CMK (cell line): ENCODE results near the gene LRP1B.
"Not testable (repeated sequence)": the region's sequence is repeated elsewhere in the genome, so short reads cannot be mapped to it uniquely, and the experiment has no call there.

ENCODE experiments used
- DNase-seq: peaks from one replicate; pipeline ENCODE4 v3.0.0-alpha.2; 2010; ENCODE audit warnings: low read depth

The LRP1B gene

DNA sequence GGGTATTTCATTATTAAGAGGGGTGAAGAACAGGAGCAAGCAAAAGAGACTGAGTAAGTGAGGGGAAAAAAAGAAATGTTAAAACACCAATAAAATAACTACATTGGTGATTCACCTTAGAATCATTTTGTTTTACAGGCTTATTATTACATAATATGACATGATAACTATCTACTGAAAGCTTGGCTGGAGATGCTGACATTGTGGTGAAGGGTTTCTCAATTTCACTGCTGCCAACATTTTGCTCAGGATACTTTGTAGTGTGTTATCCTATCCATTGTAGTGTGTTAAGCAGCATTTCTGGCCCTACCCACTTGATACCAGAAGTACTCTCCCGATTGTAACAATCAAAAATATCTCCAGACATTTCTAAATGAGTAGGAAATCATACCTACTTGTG, 1786.0 kb downstream of the LRP1B start:
- no peak for DNase-seq

DNA sequence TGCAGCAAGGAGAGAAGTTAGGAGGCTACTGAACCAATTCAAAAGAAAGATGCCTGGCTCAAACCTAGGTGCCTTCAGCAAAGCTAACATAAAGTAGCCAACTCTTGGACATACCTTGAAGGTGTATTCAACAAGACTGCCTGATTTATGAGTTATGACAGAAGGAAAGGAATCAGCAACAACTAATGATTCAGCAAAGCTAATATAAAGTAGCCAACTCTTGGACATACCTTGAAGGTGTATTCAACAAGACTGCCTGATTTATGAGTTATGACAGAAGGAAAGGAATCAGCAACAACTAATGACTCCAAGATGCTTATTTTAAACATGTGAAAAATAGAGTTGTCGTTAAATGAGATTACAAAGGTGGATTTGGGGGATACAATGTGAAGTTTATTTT, 1786.5 kb downstream of the LRP1B start:
- DNase-seq, result not testable (repeated sequence)

DNA sequence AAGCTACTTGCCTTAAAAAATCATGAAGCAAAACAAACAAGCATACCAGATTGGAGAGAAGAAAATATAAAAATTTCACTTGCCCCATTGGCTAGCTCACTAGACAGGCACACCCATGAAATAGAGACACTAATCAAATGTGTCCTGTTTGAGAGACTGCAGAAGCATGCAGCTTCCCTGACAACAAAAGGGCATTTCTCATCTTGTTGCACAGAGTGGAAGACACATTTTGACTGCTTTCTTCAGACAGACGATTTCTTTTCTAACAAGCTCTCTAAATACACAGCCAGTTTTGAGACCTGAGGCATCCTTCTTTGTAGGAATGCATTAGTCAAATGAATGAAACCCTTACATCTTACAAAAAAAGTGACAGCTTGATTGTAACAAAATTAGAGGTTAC, 1792.0 kb downstream of the LRP1B start:
- no peak for DNase-seq

DNA sequence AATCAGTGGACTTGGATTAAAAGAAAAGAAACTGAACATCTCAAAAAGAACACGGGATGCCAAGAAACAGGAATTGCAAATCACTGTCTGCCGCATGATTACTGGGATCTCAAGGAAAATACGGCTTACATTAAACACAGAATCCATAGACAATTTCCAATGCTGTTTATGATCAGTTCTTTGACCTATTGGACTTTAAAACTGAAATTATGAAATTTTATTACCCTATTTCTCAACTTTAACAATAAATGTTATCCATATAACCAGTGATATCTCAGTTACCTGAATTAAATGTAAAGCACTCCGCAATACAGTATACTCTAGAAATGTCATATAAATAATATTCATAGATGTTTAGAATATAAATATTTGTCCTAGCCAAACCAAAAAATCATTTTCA, 1793.8 kb downstream of the LRP1B start:
- DNase-seq, result no peak

DNA sequence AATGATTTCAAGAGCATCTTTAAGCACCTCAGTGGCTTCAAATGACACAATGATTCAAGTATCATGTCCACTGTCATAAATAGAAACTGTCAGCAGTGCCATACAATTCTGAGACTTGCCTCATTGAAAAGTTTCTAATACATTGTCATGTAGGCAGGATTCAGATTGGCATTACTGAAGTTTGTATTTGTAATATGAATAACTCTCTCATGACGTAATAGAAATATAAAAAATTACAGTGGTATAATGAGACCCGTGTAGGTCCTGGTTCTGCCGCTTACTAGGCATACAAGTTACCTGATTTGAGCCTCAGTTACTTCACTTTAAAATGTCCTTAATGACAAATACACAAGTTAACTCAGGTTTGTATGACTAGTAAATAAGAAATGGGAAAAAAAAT, 1814.5 kb downstream of the LRP1B start:
- DNase-seq, result no peak

DNA sequence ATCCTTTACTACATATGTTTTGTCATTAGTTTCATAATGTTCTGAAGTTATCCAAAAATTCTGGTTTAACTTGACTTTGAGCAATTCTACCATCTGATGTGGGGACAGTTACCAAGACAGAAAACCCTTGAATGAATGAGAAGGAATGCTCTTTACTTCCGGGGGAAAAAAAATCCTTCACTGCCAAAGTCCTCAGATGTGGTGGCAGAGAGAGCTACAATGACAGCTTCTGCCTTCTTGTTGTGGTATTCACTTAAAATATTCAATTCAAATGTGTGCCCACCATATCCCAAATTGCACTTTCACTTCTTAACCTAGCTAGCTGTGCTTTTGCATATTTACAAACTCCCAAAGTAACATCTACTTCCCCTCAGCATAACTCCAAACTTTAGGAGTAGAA, 1818.9 kb downstream of the LRP1B start:
- no peak for DNase-seq

DNA sequence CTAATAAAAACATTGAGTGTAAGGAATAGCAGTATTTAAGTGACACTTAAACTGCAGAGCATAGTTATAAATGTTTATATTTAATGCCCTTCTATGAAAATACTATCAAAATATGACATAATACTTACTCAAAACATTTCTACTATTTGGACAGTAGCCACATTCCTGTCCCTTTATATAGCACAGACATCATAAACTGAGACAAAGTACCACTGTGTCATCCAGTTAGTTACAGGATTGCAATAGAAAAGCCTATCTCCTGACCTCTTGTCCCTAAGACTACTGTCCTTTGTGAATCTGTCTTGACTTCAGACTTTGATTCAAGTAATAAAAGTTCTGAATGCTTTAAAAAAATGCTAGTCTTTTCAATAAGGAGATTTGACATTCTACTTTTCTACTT, 1822.1 kb downstream of the LRP1B start:
- no peak for DNase-seq

DNA sequence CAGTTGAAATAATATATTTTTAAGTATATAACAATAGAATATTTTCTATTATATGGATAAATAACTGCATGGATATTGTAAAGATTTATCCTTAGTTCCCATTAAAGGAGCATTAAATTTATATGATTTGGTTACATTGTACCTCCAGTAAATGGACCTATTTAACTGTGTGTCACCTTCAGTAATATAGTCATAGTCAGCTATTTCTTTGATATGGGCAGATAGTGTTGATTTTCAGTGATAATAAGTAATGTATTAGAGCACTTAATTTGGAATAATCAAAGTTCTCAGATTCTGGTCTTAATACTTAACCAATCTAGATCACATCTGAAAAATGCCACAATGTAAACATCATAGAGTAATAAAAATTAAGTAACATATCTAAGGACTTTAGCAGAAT, 1823.3 kb downstream of the LRP1B start:
- DNase-seq, result no peak

DNA sequence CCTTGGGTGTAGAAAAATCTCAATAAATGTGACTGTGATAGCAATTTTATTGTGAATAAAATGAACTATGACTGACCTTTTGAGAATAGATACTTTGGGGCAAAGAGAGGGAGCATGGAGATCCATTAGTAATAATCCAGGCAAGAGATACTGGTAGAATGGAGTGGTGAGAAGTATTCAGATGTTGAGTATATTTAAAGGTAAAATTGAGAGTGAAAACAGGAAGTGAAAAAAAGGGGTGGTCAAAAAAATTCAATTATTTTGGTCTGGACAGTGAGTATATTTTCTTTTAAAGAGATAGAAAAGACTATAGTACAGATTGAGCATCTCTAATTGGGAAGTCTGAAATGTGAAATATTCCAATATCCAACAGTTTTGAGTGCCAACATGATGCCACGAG, 1835.0 kb downstream of the LRP1B start:
- no peak for DNase-seq

DNA sequence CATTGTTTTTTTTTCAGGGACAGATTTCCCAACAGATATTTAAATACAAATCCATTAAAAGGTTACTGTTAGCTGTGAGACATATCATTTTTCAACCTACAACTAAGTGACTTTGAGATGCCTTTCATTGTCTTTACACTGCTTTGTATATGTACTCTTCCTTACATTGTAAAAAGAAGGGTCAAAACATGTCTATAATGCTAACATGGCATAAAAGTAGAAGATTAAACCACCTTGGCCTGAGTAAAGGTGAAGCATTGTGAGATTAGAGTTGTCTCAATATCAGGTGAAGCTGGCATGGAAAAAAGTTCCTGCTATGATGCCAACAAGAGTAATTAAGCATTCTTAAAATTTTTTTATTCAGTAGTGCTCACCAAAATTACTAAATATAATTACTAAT, 1842.1 kb downstream of the LRP1B start:
- DNase-seq, result no peak

DNA sequence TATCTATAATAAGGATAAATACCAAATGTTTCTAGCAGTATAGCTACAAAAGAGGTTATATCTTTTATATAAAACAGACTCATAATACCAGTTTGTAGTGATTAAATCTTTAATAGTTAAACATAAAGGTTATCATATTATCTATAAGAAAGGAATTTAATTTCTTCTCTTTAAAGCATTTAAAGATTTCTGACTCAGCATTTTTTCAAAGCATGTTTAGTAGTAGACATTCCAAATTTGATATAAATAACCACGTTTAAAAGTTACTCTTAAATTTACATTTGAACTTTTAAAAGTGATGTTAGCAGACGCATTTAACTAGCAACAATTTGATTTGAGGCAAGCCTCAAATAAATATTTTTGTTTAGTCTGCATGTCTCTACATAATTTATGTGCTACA, 1842.6 kb downstream of the LRP1B start:
- DNase-seq, result no peak

DNA sequence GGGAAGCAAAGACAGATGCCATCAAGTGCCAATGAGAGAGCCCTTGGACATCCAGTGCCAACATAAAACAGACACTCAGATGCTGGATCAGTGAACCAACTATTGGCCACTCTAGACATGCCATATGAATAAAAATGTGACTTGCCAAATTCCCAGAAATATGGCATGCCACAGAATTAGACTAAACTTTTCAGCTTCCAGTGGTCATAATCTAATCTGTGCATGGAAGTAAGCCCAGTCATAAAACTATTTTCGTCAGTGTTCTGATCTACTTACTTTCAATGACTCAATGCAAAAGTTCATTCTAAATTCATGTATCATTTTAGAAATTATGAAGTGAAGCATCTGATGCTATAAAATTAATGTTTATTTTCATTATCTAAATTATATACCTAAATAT, 1844.4 kb downstream of the LRP1B start:
- no peak for DNase-seq

DNA sequence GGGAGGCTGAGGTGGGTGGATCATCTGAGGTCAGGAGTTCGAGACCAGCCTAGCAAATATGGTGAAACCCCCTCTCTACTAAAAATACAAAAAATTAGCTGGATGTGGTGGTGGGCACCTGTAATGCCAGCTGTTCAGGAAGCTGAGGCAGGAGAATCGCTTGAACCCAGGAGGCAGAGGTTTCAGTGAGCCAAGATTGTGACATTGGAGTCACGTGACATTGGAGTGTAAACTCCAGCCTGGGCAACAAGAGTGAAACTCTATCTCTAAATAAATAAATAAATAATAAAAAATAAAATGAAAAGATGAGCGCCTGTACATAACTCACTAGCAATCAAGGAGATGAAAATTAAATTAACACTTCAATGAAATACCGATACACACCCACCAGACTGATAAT, 1853.5 kb downstream of the LRP1B start:
- not testable (repeated sequence) for DNase-seq

DNA sequence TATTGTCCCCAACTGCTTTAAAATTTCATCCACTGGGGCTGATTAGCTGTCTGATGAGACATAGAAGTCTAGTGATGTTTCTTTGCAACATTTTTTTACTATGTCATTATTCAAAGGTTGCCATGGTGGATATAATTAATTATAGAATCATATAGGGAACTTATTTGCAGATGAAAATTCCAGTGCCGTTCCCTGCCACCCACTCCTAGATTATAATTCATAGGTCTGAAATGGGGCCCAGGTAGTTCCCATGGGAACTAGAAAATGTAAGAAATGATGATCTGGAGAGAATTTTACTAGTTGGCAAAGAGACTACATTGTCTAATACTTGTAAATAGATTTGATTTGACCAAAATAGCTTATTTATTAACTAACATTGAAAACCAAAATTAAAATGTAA, 1854.2 kb downstream of the LRP1B start:
- DNase-seq, result no peak

DNA sequence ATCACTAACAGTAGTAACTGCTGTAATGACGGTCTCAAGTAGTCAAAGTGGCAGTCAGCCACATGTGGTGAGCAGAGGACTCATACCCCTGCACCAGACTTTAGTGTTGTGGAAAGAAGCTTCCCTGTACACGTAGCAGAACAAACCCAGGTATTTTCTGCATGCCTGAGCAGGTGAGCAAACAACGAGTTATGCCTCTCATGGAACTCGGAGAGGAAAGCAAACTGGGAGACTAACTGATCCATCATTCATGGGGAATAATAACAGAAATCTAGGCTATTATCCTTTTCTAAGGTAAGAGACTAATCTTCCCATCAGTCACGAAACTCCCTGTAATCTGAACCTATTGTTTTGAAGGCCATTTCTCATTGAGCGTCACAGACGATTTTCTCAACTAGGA, 1855.4 kb downstream of the LRP1B start:
- DNase-seq, result no peak

DNA sequence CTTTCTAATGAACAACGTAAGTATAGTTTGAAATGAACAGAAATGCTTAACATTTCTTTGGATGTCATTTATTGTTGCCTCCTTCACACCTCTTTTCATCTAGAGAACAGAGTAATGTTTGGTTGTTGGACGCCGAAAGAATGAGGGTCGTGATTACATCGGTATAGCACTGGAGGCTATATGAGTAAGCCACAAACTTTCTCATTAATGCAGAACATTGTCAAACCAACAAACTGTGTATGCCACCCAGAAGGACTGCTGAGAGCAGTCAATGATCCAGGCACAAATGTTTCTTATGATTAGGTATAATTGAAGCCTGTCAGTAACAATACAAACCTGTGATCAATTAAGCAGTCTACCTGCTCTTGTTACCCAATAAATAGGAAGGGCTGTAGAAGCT, 1855.9 kb downstream of the LRP1B start:
- DNase-seq, result no peak

DNA sequence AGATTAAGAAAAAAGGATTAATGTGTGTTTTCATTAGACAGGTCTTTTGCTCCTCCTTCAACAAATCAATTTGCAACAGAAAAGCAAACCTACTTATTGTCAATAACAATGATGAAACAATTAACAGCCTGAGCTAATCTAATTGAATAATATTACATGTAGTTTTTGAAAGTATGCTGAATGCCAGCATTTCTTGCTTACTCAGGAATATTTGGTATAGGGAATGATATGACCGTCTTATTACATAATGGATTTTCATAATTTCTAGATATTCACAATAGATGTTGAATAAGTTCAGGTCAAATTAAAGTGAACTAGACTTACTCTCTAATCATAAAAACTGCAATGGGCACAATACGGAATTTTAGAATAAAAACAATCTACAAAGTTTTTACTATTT, 1856.9 kb downstream of the LRP1B start:
- DNase-seq, result no peak

DNA sequence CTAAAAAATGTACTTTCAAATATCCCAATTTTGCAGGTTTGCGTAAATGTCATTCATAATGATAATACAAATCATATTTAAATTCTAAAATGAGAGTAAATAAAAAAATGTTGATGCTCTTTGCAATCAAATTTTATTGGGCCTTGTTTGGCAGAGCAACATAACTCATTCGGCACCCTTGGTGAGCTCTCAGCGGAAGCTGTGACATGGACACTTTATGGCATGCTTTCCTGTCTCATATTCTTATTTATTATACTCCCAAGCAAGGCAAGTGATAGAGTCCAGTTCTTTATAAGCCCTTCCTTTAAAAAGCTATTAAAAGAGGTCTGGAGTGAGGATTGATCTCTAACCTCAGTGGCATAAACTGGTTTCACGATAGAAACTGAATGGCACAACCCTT, 1857.4 kb downstream of the LRP1B start:
- no peak for DNase-seq

DNA sequence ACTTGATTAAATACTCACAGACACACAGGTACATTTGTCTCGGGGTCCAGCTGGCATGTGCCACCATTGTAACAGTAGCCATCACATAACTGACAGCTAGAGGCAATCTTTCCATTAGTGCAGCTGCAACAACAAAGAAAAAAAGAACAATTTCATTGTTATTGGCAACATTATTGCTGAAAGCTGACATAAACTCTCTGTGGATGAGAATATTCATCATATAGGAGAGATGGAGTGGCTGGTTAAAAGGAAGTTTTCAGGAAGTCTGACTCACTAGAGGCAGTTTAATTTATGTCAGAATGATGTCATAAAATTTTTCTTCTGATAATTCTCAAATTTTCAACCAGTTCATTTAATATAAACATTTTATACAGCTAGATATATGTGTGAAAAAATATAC, 1860.6 kb downstream of the LRP1B start:
- DNase-seq, result no peak

DNA sequence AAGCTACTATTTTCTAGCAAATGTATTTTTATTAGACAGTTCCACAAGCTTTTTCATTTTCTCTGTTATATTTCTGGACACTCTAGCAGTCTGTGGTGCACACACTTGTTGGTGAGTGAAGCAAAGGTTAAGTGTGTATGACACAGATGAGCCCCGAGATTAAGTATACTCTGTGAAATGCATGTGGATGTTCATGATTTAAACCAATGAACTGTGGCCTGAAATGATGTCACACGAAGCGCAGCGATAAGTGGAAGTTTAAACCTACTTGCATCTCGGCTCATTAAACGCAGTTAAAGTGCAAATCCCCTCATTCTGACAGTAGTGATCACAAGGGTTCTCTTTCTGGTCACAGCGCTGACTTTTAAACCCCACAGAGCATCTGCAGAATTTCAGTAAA, 1861.8 kb downstream of the LRP1B start:
- DNase-seq, result no peak

DNA sequence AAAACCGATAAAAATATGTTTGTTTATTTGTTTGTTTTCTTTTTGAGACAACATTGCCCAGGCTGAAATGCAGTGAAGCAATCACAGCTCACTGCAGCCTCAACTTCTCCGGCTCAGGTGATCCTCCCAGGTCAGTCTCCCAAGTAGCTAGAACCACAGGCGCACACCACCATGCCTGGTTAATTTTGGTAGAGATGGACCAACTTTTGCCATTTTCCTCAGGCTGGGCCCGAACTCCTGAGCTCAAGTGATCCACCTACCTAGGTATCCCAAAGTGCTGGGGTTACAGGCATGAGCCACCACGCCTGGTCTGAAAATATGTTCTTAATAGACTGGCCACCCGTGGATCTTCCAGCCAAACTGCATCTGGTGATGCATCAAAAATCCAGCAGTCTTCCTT, 1867.9 kb downstream of the LRP1B start:
- DNase-seq, result no peak

DNA sequence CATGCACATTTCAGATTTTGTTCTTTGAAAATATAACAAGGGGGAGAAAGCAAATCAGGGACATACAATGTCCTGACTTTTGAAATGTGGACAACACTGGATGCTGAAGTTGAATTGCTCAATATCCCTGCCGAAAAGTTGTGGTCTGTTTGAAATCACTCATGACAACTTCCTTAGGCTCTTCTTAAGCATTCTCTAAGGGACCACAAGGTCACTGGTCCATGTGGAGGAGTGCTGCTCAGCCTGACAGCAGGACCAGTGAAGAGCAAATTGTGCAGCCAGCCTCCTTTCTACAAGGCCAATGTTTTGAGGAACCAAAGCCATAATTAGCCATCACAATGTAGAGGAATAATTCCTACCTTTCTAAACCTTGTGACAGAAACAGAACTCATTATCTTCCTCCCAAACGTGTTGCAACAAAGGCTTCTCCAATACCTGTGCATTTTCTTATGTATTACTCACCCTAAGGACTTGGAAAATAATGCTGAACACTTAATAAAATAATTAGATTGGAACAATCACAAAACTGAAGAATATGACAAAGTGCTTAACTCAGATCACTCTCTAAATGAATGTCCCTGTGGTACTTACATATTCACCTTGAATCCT, 1873.0 kb downstream of the LRP1B start:
- no peak for DNase-seq

DNA sequence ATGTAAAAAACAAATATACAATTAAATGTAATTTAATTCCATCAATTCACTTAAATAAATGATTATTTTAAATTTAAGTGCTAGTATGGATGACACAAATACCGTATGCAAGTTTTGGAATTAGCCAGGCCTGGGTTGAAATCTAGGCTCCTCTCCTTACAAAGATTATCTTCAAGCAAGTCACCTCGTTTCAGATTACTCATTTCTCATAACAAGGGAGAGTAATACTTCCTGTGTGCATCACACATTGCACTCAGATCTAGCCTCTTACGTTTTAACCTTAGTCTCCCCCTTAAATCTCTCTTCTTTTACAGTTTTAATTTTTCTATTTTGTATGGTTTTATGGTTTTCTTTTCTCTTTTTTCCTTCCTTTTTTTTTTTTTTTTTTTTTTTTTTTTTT, 1874.7 kb downstream of the LRP1B start:
- DNase-seq, result no peak

DNA sequence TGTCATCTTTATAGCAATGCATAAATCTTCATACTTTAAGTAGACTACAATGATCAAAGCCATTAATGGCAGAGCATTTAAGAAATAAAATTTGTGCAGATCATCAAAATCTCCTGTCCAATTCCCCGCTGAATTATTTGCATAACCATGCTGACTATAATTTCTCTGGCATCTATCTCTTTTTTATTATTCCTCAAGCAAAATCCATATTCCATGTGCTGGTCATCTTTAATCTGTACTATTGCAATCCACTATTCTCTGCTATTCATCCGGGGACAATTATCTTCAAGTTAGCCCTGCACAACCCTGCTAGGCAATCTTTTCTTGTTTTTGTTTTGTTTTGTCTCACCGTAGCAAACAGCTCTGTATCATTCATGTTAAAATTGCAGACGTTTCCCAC, 1881.0 kb downstream of the LRP1B start:
- DNase-seq, result no peak

DNA sequence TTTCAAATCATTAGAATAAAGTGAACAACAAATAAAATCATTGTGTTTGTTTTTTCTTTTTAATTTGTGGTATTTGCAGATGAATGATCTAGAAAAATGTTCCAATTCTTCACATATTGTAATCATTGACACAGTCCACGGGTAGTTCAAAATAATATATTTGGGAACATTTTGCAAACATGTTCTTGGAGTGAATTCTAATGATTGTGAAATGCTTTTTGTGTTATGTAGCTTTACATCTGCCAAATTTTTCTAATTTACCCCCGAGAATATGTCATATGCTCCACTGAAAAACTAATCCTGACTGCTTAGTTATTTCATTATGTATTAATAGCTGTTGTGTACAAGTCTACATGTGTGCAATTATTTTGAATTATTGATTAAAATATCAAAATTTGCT, 1882.2 kb downstream of the LRP1B start:
- no peak for DNase-seq
